Limb (tissue), 2 donors: ENCODE data around the gene MMP28.
A peak's percentile ranks its signal among the peaks of the same experiment; 100 is the strongest.

Experiments
- DNase-seq, 2 donors: peaks; one replicate each; pipeline ENCODE4 v3.0.0-alpha.2; 2016; ENCODE audit errors: extremely low spot score in 2 of 2

MMP28 gene

GRCh38 chr17:35726127-35726952, 69.1 kb downstream of the MMP28 start:
- peak; percentile 34 to 79 for DNase-seq

GRCh38 chr17:35725802-35726126, 69.7 kb downstream of the MMP28 start:
- no peak for DNase-seq

GRCh38 chr17:35725058-35725457, 70.4 kb downstream of the MMP28 start:
- no peak for DNase-seq

GRCh38 chr17:35723735-35724134, 71.7 kb downstream of the MMP28 start:
- no peak for DNase-seq

- no peak for DNase-seq
Observed at GRCh38 chr17:35717475-35717874, 78.0 kb downstream of the MMP28 start.

GRCh38 chr17:35716897-35717465, 78.5 kb downstream of the MMP28 start:
- no peak for DNase-seq

- no peak for DNase-seq
Observed at GRCh38 chr17:35716173-35716572, 79.3 kb downstream of the MMP28 start.
